GM12873 (cell line): ENCODE measurements around the gene GALR2.

Experiments used
- TF ChIP-seq, protein P1 (sequence below): IDR thresholded peaks from 2 replicates; pipeline ENCODE4 v1.5.1; 2012; ENCODE audit warnings: low read depth, mild to moderate bottlenecking, moderate library complexity, low read length, control low read depth; ENCODE audit not compliant: insufficient read depth; ENCODE audit errors: missing control alignments

GALR2 gene

DNA sequence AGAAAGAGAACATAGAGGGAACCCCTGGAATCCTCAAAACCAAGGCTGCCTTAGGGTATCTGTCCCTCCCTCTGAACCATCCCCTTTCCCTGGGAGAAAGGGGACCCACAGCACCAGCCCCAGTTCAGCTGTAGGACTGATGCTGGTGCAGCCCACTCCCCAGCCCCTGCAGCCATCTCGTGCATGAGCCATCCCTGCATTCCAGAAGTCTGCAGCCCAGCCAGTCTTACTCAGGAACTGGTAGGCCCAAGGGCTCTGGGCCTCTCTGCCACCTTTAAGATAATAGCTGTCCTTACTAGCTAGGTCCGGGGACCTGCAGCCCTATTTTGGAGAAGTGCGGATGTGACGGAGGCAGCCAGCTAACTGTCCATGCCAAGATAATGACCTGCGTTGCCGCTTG, 41.4 kb upstream of the GALR2 start:
- TF ChIP-seq, protein P1, sequence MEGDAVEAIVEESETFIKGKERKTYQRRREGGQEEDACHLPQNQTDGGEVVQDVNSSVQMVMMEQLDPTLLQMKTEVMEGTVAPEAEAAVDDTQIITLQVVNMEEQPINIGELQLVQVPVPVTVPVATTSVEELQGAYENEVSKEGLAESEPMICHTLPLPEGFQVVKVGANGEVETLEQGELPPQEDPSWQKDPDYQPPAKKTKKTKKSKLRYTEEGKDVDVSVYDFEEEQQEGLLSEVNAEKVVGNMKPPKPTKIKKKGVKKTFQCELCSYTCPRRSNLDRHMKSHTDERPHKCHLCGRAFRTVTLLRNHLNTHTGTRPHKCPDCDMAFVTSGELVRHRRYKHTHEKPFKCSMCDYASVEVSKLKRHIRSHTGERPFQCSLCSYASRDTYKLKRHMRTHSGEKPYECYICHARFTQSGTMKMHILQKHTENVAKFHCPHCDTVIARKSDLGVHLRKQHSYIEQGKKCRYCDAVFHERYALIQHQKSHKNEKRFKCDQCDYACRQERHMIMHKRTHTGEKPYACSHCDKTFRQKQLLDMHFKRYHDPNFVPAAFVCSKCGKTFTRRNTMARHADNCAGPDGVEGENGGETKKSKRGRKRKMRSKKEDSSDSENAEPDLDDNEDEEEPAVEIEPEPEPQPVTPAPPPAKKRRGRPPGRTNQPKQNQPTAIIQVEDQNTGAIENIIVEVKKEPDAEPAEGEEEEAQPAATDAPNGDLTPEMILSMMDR: no peak

GRCh38 chr17:76034428-76035350, 39.9 kb upstream of the GALR2 start:
- TF ChIP-seq, protein P1: no peak

GRCh38 chr17:76036497-76037261, 37.9 kb upstream of the GALR2 start:
- TF ChIP-seq, protein P1: no peak

- TF ChIP-seq, protein P1: no peak
Observed at GRCh38 chr17:76038050-76038449, 36.5 kb upstream of the GALR2 start.

DNA sequence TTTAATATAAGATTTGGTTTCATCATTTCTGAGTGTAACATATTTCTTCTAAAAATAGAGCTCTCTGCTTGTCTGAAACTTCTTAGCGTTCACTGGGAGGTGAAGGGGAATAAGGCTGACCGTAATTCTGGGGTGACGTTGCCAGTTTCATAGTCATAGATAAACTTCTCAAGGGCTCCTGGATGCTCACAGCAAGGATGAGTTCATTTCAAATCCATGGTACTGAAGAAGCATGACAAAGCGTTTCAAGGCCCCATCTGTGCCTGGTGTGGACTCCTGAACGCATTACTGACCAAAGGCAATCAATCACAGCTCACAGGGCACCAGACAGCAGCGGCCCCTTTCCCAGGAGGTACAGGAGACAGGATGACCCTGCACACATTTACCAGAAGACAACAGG, 35.5 kb upstream of the GALR2 start:
- TF ChIP-seq, protein P1: no peak

DNA sequence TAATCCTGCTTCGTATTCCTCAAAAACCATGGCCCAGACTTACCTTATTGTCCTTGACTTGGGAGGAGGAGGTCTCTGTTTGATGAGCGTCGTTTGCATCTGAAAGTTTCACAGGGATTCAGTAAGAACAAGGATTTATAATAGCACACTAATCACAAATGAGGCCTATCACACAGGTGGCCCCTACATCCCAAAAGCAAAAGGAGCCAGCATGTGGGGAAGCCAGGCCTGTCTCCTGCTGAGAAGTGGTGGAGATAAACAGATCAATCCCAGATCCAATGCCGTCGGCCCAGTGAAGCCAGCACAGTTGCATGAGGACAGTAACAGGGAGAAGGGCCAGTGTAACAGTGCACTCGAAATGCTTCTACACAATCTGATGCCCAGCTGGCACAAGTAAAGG, 34.2 kb upstream of the GALR2 start:
- TF ChIP-seq, protein P1: no peak

GRCh38 chr17:76046064-76046463, 28.5 kb upstream of the GALR2 start:
- TF ChIP-seq, protein P1: no peak
